HepG2 (cell line): ENCODE results near the gene SFXN5. TPM values are rescaled to one million over a fixed set of nuclear protein-coding genes. Genes with fewer than 3 reads are reported as not detected.

Experiments
- CREB1 ChIP-seq, 2 experiments: fragments of 450-650 bp in 1 of 2; IDR thresholded peaks; 2 replicates each; pipeline ENCODE4 v1.6.1; 2016 to 2017; ENCODE audit warnings: control low read depth in 1 of 2, mild to moderate bottlenecking in 1 of 2, missing compliant biosample characterization in 1 of 2, missing genetic modification characterization in 1 of 2
- ELF1 ChIP-seq: sonication (generic); formaldehyde crosslinking; IDR thresholded peaks from 2 replicates; pipeline ENCODE4 v1.4.0; 2020; ENCODE audit warnings: missing genetic modification reagents
- NFKB2 ChIP-seq: sonication (generic); formaldehyde crosslinking; IDR thresholded peaks from 2 replicates; pipeline ENCODE4 v1.4.0; 2020; ENCODE audit warnings: missing genetic modification reagents, borderline replicate concordance
- PLRG1 ChIP-seq: fragments of 450-650 bp; conservative IDR thresholded peaks from 2 replicates; pipeline ENCODE4 v1.6.1; 2016
- REPIN1 ChIP-seq: sonication (generic); formaldehyde crosslinking; IDR thresholded peaks from 2 replicates; pipeline ENCODE4 v1.8.0; 2022; ENCODE audit warnings: missing genetic modification reagents, low read depth, mild to moderate bottlenecking, borderline replicate concordance
- SOX5 ChIP-seq: IDR thresholded peaks from 2 replicates; pipeline ENCODE4 v1.6.1; 2016; ENCODE audit warnings: borderline replicate concordance
- ZKSCAN1 ChIP-seq: fragments of 150-350 bp; IDR thresholded peaks from 2 replicates; pipeline ENCODE4 v1.6.1; 2014; ENCODE audit warnings: low read length
- ZNF253 ChIP-seq: sonication (generic); formaldehyde crosslinking; IDR thresholded peaks from 2 replicates; pipeline ENCODE4 v1.8.0; 2022; ENCODE audit warnings: mild to moderate bottlenecking, missing genetic modification reagents, borderline replicate concordance
- polyA plus RNA-seq, 8 experiments: library from polyadenylated mRNA; depleted of rRNA in 3 of 8; stranded (reverse) in 7 of 8; unstranded in 1 of 8; fragments of >200 nt; fragmentation: Illumina TruSeq in 4 of 8; extraction: Trizol in 4 of 8; gene quantifications; 2 replicates each; pipeline versions ENCODE4 v1.2.1 to v1.2.3, GENCODE V29; 2011 to 2016; ENCODE audit warnings: low read depth in 4 of 8, missing spikeins in 1 of 8, mixed read lengths in 1 of 8; ENCODE audit not compliant: insufficient read depth in 1 of 8
- total RNA-seq, 5 experiments: library from RNA; depleted of rRNA; stranded (reverse); fragments of >200 nt; fragmentation: Illumina TruSeq; extraction: Trizol; gene quantifications; 2 replicates each; pipeline ENCODE4 v1.2.3, GENCODE V29; 2016; ENCODE audit warnings: low read depth in 1 of 5
- TF ChIP-seq, protein P1 (sequence below): sonication (generic); formaldehyde crosslinking; IDR thresholded peaks from 2 replicates; pipeline ENCODE4 v1.5.1; 2020; ENCODE audit warnings: mild to moderate bottlenecking, missing genetic modification reagents, moderate library complexity
- TF ChIP-seq, protein P2 (sequence below): sonication (generic); formaldehyde crosslinking; IDR thresholded peaks from 2 replicates; pipeline ENCODE4 v1.5.0; 2020; ENCODE audit warnings: mild to moderate bottlenecking, missing genetic modification reagents, borderline replicate concordance
- TF ChIP-seq, protein P3 (sequence below): sonication (generic); formaldehyde crosslinking; IDR thresholded peaks from 2 replicates; pipeline ENCODE4 v1.9.0; 2021; ENCODE audit warnings: mild to moderate bottlenecking, missing genetic modification reagents
- TF ChIP-seq, protein P4 (sequence below): sonication (generic); formaldehyde crosslinking; IDR thresholded peaks from 2 replicates; pipeline ENCODE4 v1.5.0; 2020; ENCODE audit warnings: missing genetic modification reagents, mild to moderate bottlenecking, borderline replicate concordance

The SFXN5 gene
- total and polyA plus RNA-seq, 2 of the 13 experiments (the other 11 are each of a cell fraction or from before 2014, with no cell fraction given) = 34.9 to 37.4 TPM

DNA sequence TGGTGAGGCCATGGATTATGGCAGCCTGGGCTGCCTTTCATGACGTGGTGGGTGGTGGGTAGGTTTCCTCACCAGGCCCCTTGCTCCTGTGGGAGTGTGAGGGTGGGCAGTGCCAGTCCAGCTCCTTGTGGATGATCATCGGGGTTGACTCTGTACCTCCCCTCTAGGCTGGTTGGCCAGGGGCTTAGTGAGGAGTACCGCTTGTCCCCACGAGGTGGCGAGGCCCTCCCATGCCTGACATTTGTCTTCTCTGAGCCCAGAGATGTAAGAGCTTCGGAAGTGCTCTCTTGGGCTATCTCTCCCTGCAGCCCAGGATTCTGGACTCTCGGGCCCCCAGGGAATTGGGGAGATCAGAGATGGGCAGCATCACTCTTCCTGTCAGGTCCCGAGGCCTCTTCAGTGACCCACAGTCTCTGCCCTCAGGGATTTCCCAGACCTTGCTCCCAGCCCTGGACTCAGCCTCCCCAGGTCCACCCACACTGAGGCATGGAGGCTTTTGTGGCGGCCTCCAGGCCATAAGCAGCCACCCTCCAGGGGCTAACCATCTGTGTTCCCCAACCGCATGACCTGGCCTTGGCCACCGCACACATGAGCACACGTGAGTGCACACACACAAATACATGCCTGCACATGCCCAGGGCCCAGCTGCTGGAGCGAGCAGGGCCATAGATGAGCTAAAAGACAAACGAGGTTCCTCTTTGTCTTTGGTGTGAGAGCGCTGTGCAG lies 177.8 kb downstream of the SFXN5 start (continued):
- TF ChIP-seq, protein P1, sequence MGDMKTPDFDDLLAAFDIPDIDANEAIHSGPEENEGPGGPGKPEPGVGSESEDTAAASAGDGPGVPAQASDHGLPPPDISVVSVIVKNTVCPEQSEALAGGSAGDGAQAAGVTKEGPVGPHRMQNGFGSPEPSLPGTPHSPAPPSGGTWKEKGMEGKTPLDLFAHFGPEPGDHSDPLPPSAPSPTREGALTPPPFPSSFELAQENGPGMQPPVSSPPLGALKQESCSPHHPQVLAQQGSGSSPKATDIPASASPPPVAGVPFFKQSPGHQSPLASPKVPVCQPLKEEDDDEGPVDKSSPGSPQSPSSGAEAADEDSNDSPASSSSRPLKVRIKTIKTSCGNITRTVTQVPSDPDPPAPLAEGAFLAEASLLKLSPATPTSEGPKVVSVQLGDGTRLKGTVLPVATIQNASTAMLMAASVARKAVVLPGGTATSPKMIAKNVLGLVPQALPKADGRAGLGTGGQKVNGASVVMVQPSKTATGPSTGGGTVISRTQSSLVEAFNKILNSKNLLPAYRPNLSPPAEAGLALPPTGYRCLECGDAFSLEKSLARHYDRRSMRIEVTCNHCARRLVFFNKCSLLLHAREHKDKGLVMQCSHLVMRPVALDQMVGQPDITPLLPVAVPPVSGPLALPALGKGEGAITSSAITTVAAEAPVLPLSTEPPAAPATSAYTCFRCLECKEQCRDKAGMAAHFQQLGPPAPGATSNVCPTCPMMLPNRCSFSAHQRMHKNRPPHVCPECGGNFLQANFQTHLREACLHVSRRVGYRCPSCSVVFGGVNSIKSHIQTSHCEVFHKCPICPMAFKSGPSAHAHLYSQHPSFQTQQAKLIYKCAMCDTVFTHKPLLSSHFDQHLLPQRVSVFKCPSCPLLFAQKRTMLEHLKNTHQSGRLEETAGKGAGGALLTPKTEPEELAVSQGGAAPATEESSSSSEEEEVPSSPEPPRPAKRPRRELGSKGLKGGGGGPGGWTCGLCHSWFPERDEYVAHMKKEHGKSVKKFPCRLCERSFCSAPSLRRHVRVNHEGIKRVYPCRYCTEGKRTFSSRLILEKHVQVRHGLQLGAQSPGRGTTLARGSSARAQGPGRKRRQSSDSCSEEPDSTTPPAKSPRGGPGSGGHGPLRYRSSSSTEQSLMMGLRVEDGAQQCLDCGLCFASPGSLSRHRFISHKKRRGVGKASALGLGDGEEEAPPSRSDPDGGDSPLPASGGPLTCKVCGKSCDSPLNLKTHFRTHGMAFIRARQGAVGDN (CRISPR knock-in tag) = peak; percentile 38; the same call in 1 of the 2 replicates
- TF ChIP-seq, protein P2, sequence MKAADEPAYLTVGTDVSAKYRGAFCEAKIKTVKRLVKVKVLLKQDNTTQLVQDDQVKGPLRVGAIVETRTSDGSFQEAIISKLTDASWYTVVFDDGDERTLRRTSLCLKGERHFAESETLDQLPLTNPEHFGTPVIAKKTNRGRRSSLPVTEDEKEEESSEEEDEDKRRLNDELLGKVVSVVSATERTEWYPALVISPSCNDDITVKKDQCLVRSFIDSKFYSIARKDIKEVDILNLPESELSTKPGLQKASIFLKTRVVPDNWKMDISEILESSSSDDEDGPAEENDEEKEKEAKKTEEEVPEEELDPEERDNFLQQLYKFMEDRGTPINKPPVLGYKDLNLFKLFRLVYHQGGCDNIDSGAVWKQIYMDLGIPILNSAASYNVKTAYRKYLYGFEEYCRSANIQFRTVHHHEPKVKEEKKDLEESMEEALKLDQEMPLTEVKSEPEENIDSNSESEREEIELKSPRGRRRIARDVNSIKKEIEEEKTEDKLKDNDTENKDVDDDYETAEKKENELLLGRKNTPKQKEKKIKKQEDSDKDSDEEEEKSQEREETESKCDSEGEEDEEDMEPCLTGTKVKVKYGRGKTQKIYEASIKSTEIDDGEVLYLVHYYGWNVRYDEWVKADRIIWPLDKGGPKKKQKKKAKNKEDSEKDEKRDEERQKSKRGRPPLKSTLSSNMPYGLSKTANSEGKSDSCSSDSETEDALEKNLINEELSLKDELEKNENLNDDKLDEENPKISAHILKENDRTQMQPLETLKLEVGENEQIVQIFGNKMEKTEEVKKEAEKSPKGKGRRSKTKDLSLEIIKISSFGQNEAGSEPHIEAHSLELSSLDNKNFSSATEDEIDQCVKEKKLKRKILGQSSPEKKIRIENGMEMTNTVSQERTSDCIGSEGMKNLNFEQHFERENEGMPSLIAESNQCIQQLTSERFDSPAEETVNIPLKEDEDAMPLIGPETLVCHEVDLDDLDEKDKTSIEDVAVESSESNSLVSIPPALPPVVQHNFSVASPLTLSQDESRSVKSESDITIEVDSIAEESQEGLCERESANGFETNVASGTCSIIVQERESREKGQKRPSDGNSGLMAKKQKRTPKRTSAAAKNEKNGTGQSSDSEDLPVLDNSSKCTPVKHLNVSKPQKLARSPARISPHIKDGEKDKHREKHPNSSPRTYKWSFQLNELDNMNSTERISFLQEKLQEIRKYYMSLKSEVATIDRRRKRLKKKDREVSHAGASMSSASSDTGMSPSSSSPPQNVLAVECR = peak; percentile 31; the same call in 1 of the 2 replicates
- TF ChIP-seq REPIN1 (CRISPR knock-in tag) = no peak
- TF ChIP-seq, protein P3, sequence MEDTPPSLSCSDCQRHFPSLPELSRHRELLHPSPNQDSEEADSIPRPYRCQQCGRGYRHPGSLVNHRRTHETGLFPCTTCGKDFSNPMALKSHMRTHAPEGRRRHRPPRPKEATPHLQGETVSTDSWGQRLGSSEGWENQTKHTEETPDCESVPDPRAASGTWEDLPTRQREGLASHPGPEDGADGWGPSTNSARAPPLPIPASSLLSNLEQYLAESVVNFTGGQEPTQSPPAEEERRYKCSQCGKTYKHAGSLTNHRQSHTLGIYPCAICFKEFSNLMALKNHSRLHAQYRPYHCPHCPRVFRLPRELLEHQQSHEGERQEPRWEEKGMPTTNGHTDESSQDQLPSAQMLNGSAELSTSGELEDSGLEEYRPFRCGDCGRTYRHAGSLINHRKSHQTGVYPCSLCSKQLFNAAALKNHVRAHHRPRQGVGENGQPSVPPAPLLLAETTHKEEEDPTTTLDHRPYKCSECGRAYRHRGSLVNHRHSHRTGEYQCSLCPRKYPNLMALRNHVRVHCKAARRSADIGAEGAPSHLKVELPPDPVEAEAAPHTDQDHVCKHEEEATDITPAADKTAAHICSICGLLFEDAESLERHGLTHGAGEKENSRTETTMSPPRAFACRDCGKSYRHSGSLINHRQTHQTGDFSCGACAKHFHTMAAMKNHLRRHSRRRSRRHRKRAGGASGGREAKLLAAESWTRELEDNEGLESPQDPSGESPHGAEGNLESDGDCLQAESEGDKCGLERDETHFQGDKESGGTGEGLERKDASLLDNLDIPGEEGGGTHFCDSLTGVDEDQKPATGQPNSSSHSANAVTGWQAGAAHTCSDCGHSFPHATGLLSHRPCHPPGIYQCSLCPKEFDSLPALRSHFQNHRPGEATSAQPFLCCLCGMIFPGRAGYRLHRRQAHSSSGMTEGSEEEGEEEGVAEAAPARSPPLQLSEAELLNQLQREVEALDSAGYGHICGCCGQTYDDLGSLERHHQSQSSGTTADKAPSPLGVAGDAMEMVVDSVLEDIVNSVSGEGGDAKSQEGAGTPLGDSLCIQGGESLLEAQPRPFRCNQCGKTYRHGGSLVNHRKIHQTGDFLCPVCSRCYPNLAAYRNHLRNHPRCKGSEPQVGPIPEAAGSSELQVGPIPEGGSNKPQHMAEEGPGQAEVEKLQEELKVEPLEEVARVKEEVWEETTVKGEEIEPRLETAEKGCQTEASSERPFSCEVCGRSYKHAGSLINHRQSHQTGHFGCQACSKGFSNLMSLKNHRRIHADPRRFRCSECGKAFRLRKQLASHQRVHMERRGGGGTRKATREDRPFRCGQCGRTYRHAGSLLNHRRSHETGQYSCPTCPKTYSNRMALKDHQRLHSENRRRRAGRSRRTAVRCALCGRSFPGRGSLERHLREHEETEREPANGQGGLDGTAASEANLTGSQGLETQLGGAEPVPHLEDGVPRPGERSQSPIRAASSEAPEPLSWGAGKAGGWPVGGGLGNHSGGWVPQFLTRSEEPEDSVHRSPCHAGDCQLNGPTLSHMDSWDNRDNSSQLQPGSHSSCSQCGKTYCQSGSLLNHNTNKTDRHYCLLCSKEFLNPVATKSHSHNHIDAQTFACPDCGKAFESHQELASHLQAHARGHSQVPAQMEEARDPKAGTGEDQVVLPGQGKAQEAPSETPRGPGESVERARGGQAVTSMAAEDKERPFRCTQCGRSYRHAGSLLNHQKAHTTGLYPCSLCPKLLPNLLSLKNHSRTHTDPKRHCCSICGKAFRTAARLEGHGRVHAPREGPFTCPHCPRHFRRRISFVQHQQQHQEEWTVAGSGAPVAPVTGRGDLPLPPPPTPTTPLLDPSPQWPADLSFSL (CRISPR knock-in tag) = no peak
- no peak for TF ChIP-seq CREB1 (IDR thresholded peaks at IDR 0.05)
- no peak for TF ChIP-seq CREB1 (CRISPR knock-in tag; IDR thresholded peaks at IDR 0.05)
- TF ChIP-seq ELF1 (CRISPR knock-in tag) = 0 out of 2 replicates have a peak, but pooled peaks have one; percentile 7
- no peak for TF ChIP-seq ZKSCAN1
- TF ChIP-seq SOX5 = no peak
- 0 out of 2 replicates have a peak, but pooled peaks have one; percentile 41 for TF ChIP-seq NFKB2 (CRISPR knock-in tag)
- TF ChIP-seq, protein P4, sequence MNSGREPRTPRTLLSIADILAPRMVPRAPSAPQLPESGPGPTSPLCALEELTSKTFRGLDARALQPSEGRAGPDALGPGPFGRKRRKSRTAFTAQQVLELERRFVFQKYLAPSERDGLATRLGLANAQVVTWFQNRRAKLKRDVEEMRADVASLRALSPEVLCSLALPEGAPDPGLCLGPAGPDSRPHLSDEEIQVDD (CRISPR knock-in tag) = no peak
- TF ChIP-seq ZNF253 (CRISPR knock-in tag) = no peak
- no peak for TF ChIP-seq PLRG1
